ENCODE measurements around the gene TXNDC12.
"Not testable (repeated sequence)": the region's sequence is repeated elsewhere in the genome, so short reads cannot be mapped to it uniquely, and the experiment has no call there.

Gene TXNDC12

GRCh38 chr1:52055066-52055865 is at the start of gene TXNDC12:
TSS of gene TXNDC12 (minus strand) at chr1:52055191. CDS start at chr1:52055096, 95 bp downstream.
- DNase-seq (ENCODE audit: extremely low read depth in 1 of 2, low read depth in 1 of 2) = peak; percentile 37 to 66

GRCh38 chr1:52102336-52103013 is 47.5 kb upstream of the TXNDC12 start:
- DNase-seq (ENCODE audit: extremely low read depth in 1 of 2, low read depth in 1 of 2) = no peak

GRCh38 chr1:52098139-52098871 is 43.3 kb upstream of the TXNDC12 start:
- no peak for DNase-seq (ENCODE audit: extremely low read depth in 1 of 2, low read depth in 1 of 2)

DNA sequence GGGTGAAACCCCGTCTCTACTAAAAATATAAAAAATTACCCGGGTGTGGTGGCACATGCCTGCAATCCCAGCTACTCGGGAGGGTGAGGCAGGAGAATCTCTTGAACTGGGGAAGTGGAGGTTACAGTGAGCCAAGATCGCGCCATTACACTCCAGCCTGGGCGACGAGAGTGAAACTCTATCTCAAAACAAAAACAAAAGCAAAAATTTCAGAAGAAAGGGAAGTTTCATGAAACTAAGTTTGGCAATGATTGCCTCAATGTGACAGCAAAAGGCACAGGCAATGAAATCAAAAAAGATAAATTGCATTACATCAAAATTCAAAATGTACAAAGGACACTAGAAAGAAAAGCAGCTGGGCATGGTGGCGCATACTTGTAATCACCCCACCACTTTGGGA is 41.2 kb upstream of the TXNDC12 start:
- no peak for DNase-seq (ENCODE audit: extremely low read depth in 1 of 2, low read depth in 1 of 2)

DNA sequence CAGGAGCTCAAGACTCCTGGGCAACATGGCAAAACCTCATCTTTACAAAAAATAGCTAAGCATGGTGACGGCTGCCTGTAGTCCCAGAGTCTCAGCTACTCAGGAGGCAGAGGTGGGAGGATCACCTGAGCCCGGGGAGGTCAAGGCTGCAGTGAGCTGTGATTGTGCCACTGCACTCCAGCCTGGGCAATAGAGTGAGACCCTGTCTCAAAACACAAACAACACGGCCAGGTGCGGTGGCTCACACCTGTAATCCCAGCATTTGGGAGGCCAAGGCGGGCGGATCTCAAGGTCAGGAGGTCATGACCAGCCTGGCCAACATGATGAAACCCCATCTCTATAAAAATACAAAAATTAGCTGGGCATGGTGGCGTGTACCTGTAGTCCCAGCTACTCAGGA is 39.3 kb upstream of the TXNDC12 start:
- DNase-seq (ENCODE audit: extremely low read depth in 1 of 2, low read depth in 1 of 2) = not testable (repeated sequence)

DNA sequence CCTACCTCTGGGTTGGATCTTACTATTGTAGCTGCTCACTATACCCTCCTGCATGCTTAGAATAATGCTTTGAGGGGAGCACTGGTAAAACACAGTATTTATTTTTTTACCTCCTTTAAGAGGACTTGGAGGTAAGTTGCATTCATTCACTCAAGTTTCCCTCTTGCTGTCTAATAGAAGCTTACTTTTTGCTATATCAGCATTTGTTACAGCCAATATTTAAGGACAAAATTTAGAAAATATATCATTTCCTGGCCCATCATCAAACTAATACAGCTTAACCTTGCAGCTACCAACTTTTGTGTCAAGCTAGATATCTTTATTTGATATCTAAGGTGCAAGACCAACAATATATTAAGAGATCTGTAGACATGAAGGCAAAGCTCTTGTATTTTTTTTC is 32.9 kb upstream of the TXNDC12 start:
- not testable (repeated sequence) for DNase-seq (ENCODE audit: extremely low read depth in 1 of 2, low read depth in 1 of 2)

GRCh38 chr1:52080014-52080415 is 25.0 kb upstream of the TXNDC12 start:
- DNase-seq (ENCODE audit: extremely low read depth in 1 of 2, low read depth in 1 of 2) = no peak

GRCh38 chr1:52077277-52077676 is 22.3 kb upstream of the TXNDC12 start:
- DNase-seq (ENCODE audit: extremely low read depth in 1 of 2, low read depth in 1 of 2) = not testable (repeated sequence)

DNA sequence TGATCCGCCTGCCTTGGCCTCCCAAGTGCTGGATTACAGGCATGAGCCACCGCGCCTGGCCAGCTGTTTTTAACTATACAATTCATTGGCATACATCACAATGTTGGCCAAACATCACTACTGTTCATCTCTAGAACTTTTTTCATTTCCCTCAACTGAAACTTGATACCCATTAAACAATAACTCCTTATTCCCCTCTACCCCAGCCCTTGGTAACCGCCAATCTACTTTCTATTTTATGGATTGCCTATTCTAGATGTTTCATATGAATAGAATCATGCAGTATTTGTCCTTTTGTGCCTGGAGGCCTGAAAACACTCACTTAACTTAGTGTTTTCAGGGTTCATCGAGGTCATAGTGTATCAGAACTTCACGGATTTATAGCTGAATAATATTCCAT is 17.3 kb upstream of the TXNDC12 start:
- DNase-seq (ENCODE audit: extremely low read depth in 1 of 2, low read depth in 1 of 2) = no peak

GRCh38 chr1:52070704-52071103 is 15.7 kb upstream of the TXNDC12 start:
- no peak for DNase-seq (ENCODE audit: extremely low read depth in 1 of 2, low read depth in 1 of 2)

DNA sequence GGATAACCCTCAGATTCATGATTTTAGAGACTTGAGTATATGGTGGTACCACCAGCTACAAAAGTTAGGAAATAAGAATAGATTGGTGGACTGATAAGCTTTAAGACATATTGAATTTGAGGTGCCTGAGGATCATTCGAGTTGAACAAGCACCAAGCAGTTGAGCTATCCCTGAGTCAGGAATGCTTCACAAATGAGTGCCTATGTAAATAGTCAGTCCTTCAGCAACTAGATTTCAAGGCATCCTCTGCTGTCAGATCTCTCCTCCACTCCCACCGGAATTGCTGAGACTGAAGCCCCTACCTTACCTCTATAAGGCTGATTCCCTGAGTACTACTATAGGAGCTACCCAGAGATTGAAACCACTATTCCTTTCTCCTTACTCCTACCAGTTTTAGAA is 8.2 kb upstream of the TXNDC12 start:
- DNase-seq (ENCODE audit: extremely low read depth in 1 of 2, low read depth in 1 of 2) = no peak

DNA sequence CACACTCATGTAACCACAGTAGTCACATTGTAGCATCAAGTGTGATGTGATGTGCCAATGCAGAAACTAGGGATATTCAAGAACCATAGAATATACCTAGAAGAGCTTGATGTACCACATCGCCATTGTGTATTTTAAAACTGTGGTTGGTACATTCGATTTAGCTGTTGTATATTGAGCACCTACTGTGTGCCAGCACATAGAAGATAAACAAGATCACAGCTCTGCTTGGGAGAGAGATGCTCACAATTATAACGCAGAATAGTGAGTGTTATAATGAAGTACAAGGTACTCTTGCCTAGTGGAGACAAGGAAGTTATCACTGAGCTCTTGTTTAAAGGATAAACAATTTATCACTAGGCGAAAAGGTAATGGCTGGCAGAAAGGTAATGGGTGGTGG is 5.8 kb upstream of the TXNDC12 start:
- no peak for DNase-seq (ENCODE audit: extremely low read depth in 1 of 2, low read depth in 1 of 2)

GRCh38 chr1:52059888-52060287 is 4.9 kb upstream of the TXNDC12 start:
- no peak for DNase-seq (ENCODE audit: extremely low read depth in 1 of 2, low read depth in 1 of 2)

DNA sequence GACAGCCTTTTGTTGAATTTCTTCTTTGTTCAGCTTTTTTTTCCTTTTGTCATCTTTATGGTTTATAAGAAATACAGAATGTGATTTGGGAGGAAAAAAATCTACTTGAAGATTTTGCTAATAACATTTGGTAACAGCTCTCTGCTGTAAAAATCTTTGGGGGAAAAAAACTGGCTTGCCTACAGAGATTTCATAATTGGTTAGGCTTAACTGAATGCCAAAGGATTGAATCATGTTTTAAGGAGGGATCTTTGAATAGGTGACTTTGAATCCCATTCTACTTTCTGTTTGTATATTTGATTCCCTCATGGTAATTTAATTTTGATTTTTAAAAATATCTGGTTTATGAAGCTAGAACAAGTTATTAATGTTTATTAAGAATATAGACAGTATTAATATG is 4.3 kb upstream of the TXNDC12 start:
- no peak for DNase-seq (ENCODE audit: extremely low read depth in 1 of 2, low read depth in 1 of 2)

DNA sequence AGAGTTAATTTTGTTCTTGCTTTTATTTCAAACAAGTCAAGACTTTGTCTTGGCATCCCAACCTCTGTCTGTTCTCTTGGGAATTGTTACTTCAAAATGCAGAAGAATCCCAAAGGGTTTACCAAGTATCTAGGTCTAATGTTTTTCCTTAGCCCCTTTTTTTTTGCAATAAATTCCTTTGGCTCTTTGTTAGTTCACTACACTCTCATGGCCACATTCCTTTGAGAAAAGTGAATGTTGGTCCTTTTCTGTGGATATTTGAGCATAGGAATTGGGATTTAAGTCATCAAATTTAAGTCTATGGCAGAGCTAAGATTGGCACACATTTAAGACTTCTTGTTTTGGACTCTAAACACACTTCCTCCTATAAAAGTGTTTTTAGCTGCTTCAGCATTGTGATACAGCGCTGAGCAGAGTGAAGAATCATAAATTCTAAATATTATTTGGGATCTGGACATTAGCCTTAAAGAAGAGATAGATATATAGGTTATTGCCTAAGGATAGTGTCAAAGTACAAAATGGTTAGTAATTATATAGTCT is 3.0 kb upstream of the TXNDC12 start:
- DNase-seq (ENCODE audit: extremely low read depth in 1 of 2, low read depth in 1 of 2) = no peak

DNA sequence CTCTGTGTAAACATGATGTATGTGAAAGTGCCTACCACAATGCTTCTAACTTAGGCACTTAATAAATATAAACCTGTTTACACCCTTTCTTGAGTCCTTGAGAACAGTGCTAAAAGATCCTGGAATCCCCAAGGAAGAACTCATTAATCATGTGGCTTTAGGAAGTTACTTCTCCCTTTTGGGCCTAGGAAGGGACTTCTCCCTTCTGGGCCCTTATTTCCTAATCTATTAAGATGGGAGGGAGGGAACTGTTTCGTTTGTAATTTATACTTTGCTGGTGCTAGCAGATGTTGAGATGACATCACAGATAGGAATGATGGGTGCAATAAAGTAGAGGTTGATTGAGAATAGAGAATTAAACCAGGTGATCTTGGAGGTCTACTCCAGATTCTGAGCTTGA is 2.3 kb upstream of the TXNDC12 start:
- no peak for DNase-seq (ENCODE audit: extremely low read depth in 1 of 2, low read depth in 1 of 2)

DNA sequence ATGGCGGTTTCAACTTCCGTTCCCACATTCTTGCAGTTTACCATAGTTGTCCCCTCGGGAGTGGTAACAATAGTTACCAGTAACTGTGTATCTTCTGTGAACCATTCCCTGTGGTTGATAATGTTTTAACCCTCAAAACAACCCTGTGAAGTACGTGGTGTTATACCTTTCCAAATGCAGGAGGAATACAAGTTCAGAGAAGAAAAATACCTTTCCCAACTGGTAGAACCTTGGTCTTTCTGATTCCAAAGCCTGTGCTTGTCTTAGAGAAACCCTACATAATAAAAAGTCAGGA is 1.9 kb upstream of the TXNDC12 start:
- DNase-seq (ENCODE audit: extremely low read depth in 1 of 2, low read depth in 1 of 2) = no peak

- DNase-seq (ENCODE audit: extremely low read depth in 1 of 2, low read depth in 1 of 2) = peak; percentile 83 to 95
Measured at GRCh38 chr1:52056163-52056936, 1.4 kb upstream of the TXNDC12 start, which contains the start of gene BTF3L4. TSS of gene BTF3L4 (plus strand) at chr1:52056295. CDS start at chr1:52059848, 3,553 bp downstream.

- DNase-seq (ENCODE audit: extremely low read depth in 1 of 2, low read depth in 1 of 2) = no peak
Measured at GRCh38 chr1:52055866-52056162, 823 bp upstream of the TXNDC12 start.

DNA sequence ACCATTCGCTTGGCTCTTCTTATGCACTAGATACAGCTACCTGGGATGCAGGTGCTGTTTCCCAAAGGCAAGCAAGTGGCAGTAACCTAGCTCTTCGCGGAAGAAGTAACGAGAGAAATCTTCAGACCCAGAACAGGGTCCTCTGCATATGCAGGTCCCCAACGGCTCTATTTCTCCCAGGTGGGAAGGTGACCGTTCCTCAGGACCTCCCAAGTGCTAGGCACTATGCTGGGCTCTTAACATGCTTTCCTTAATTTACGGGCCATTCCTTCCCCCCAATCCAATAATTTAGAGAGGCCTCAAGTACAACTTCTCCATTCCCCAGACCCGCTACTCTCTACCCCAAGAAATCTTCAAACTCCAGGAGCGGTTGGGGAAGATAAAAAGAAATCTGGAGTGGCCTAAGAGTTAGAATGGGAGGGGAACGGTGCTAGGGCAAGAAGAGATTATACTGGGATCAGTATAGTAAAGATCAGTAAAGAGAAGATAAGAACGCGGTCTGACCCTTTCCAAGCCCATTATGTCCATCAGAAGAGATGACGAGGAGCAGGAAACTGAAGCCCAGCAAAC is 410 bp downstream of the TXNDC12 start:
- no peak for DNase-seq (ENCODE audit: extremely low read depth in 1 of 2, low read depth in 1 of 2)

DNA sequence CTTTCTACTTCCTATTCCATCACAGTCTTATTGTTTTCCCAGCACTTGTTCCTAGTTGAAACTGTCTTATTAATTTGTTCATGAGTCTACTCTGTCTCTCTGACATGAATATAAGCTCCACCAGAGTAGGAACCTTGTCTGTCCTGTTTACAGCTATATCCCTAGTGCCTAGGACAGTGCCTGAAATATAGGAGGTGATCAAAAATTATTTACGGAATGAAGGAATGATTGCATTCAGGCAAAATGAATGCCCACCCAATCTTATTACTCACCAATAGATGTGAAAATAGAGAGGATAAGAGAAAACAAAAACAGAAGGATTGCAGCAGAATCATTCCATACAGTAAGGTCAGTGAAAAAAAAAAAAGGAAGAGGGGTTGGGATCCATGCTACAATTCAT is 1.1 kb downstream of the TXNDC12 start:
- DNase-seq (ENCODE audit: extremely low read depth in 1 of 2, low read depth in 1 of 2) = no peak
